H1 (cell line): Measurements from ENCODE around the gene FNDC3A. TPM values are rescaled to one million over a fixed set of nuclear protein-coding genes. Genes with fewer than 3 reads are reported as not detected.

Experiments used
- POU5F1 ChIP-seq: IDR thresholded peaks from 2 replicates; pipeline ENCODE4 v1.6.1; 2011; ENCODE audit warnings: low read depth, mild to moderate bottlenecking, low read length, moderate library complexity
- RBBP5 ChIP-seq: IDR thresholded peaks from 2 replicates; pipeline ENCODE4 v1.7.1; 2012; ENCODE audit warnings: low read depth, mild to moderate bottlenecking, inconsistent platforms, low read length, moderate library complexity, borderline replicate concordance
- TAF7 ChIP-seq: optimal IDR thresholded peaks from 2 replicates; pipeline ENCODE3; 2011; ENCODE audit warnings: low read depth, mild to moderate bottlenecking, inconsistent platforms, low read length, moderate library complexity, borderline replicate concordance
- polyA plus RNA-seq, 7 experiments: library from polyadenylated mRNA; depleted of rRNA in 3 of 7; stranded (reverse) in 5 of 7; unstranded in 2 of 7; fragments of >200 nt in 5 of 7; fragments of 200-250 nt in 2 of 7; gene quantifications; 1 replicate in 5 of 7; 2 replicates in 1 of 7; 4 replicates in 1 of 7; pipeline versions ENCODE4 v1.2.1 to v1.2.3, GENCODE V29; 2011 to 2013; ENCODE audit warnings: missing spikeins in 2 of 7, mixed read lengths in 2 of 7
- total RNA-seq: library from RNA; stranded (reverse); fragmentation: NEBNext Ultra II Directional; extraction: Animal tissue kit (Norgen Biotek cat#: 25700); gene quantifications from 2 replicates; pipeline ENCODE4 v1.2.1, GENCODE V29; 2021

Gene FNDC3A
- total and polyA plus RNA-seq, 2 of the 8 experiments (the other 6 are each of a cell fraction or from before 2014, with no cell fraction given) = 14.6 to 26.0 TPM

- TF ChIP-seq POU5F1 = no peak
- no peak for TF ChIP-seq TAF7
- no peak for TF ChIP-seq RBBP5
Observed at GRCh38 chr13:49044008-49044407, 68.3 kb downstream of the FNDC3A start (continued).
